Transverse colon (tissue), 4 donors: ENCODE data around the gene ARHGEF38.

ENCODE experiments used
- EP300 ChIP-seq: sonication (generic); formaldehyde crosslinking; IDR thresholded peaks from one replicate; pipeline ENCODE4 v1.6.1; 2017; ENCODE audit warnings: antibody characterized with exemption, low read depth
- POLR2A ChIP-seq: fragments of 450-650 bp; IDR thresholded peaks from one replicate; pipeline ENCODE4 v1.6.1; 2016; ENCODE audit warnings: antibody characterized with exemption, mild to moderate bottlenecking, moderate library complexity
- POLR2AphosphoS5 ChIP-seq, 3 donors: sonication (generic); formaldehyde crosslinking; IDR thresholded peaks; one replicate each; pipeline ENCODE4 v1.6.1; 2016; ENCODE audit warnings: antibody characterized with exemption in 3 of 3
- TF ChIP-seq, protein P1 (sequence below), 5 experiments: fragments of 200-600 bp in 3 of 5; fragments of 450-650 bp in 2 of 5; sonication (generic) in 3 of 5; IDR thresholded peaks; 1 replicate in 2 of 5; 2 replicates in 3 of 5; pipeline ENCODE4 v1.5.1; 2016 to 2017; ENCODE audit warnings: antibody characterized with exemption in 5 of 5, inconsistent platforms in 3 of 5, mild to moderate bottlenecking in 2 of 5, moderate library complexity in 1 of 5

DNA sequence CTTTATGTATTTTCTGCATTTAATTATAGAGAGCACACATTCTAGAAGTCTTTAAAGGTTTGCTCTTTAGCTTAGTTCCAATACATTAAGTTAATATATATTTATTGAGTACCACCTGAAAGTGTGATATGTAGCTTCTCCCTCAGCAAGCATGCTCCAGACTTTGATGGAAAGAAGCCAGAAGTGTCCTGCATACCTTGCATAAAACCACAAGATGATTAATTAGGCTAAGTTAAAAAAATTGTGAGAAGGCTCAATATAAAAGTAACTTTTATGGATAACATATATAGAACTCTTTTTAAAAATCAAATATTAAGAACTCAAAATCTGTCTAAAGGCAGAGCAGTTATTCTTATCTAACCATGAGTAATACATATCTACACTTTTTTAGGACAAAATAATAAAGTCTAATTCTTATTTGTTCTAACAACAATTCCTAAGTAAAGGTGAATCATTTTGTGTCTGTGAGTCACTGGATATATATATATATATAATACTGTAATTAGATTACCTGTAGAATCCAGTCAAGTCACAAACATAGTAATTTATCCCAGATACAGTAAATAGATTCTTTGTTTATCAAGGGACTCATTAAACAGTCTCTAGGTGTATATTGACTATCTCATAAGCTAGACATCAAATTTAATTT lies 104.8 kb downstream of the ARHGEF38 start:
- TF ChIP-seq, protein P1, sequence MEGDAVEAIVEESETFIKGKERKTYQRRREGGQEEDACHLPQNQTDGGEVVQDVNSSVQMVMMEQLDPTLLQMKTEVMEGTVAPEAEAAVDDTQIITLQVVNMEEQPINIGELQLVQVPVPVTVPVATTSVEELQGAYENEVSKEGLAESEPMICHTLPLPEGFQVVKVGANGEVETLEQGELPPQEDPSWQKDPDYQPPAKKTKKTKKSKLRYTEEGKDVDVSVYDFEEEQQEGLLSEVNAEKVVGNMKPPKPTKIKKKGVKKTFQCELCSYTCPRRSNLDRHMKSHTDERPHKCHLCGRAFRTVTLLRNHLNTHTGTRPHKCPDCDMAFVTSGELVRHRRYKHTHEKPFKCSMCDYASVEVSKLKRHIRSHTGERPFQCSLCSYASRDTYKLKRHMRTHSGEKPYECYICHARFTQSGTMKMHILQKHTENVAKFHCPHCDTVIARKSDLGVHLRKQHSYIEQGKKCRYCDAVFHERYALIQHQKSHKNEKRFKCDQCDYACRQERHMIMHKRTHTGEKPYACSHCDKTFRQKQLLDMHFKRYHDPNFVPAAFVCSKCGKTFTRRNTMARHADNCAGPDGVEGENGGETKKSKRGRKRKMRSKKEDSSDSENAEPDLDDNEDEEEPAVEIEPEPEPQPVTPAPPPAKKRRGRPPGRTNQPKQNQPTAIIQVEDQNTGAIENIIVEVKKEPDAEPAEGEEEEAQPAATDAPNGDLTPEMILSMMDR (IDR thresholded peaks at IDR 0.05), result no peak
- TF ChIP-seq POLR2AphosphoS5 (IDR thresholded peaks at IDR 0.05), result no peak
- no peak for TF ChIP-seq POLR2A
- TF ChIP-seq EP300, result no peak
